HL-60/S4 (cell line): ENCODE results near the gene ZFP14.

ENCODE experiments used
- in situ Hi-C: fragments of 300-500 bp; cut with MboI; formaldehyde crosslinking; loops from 2 replicates; pipeline ENCODE4 v1.14.3; 2022; ENCODE audit warnings: low sequenced_read_pairs

Gene ZFP14

DNA sequence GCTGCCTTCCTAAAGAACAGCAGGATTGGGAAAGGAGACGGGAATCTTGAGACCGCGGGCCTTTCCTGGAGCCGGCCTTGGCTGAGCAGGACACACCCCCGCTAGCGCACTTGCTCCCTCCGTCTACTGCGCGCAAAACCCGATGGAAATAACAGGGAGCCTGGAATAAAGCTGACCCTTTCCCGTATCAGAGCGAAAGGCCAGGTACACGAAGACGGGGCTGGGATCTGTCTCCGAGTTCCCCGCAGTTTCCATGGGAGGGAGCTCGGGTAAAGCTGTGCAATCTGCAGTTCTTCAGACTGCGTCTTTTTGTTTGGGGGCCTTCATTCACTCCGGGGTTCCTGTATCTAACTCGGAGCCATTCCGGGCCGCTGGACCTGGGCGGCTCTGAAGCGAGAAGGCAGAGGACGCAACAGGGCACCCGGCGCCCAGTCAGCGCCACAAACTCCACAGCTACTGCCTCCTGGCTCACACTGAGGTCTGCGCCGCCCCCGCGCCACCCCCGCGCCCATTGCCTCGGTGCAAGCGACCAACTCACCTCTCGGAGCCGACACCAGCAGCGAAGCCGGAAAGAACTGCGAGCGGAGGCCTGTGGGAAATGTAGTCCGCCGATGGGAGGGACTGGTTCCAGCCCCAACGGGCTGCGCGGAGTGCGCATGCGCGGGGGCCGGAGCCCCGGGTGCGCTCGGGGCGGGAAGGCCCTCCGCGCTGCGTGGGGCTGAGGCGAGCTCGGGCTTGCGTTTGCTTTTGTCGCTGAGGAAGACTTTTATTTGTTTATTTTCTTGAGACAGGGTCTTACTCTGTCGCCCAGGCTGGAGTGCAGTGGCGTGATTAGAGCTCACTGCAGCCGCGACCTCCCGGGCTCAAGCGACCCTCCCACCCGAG lies at the start of gene ZFP14:
ZFP14 (minus strand) TSS at position 577 of the 885 bp plus-strand sequence. CDS start 11,309 bp downstream, outside the sequence.
- in situ Hi-C loops = no loop called here

DNA sequence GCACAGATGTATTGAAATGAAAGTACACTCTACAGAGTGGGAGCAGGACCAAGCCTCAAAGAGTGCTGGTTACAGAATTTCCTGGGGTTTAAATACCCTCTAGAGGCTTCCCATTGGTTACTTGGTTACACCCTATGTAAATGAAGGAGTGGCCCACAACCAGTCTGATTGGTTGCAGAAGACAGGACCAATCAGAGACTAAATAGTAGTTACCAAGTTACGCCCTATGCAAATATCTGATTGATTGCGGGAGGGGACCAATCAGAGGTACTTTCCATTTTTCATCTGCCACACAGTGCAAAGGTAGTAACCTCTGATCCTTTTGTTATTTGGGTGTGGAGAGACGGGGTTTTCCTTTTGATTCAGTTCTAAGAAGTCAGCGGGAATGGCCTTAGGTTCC lies 44.9 kb upstream of the ZFP14 start:
- in situ Hi-C loops = no loop called here

DNA sequence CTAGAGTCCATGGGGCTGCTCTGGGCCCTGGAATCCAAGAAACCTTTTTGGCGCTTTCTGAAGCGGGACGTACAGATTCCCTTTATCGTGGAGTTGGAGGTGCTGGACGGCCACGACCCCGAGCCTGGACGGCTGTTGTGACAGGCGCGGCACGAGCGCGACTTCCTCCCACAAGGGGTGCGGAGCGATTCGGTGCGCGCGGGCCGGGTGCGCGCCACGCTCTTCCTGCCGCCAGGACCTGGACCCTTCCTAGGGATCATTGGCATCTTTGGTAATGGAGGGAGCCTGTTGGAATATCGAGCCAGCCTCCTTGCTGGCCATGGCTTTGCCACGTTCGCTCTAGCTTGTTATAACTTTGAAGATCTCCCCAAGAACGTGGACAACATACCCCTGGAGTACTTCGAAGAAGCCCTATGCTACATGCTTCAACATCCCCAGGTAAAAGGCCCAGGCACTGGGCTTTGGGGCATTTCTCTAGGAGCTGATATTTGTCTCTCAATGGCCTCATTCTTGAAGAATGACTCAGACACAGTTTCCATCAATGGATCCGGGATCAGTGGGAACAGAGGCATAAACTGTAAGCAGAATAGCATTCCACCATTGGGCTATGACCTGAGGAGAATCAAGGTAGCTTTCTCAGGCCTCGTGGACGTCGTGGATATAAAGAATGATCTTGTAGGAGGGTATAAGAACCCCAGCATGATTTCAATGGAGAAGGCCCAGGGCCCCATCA lies 42.9 kb upstream of the ZFP14 start:
- in situ Hi-C loops = no loop called here

DNA sequence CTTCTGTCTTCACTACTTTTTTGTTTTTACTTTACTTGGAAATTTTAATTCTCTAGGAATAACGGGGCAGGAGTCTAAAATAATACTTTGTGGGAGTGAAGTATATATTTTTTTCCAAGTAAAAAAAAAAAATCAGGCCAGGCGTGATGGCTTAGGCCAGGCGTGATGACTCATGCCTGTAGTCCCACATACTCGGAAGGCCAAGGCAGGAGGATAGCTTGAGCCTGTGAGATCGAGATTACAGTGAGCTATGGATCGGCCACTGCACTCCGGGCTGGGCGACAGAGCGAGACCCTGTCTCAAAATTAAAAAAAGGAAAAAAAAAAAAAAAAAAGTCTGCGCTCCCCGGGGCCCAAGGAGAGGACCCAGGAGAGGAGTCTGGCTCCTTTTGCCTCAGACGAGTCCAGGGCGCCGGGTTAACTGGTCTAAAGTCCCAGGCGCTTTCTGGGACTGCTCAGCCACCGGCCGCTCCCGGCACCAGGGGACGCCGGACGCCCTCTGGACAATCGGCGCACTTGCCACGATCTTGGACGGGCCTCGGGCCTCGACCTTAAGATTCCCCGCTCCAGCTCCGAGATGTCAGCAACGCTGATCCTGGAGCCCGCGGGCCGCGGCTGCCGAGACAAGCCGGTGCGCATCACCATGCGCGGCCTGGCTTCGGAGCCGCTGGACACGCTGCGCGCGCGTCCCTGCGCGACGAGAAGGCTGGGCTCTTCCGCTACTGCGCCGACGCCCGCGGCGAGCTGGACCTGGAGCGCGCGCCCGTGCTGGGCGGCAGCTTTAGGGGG lies 42.2 kb upstream of the ZFP14 start:
- in situ Hi-C loops = no loop called here

DNA sequence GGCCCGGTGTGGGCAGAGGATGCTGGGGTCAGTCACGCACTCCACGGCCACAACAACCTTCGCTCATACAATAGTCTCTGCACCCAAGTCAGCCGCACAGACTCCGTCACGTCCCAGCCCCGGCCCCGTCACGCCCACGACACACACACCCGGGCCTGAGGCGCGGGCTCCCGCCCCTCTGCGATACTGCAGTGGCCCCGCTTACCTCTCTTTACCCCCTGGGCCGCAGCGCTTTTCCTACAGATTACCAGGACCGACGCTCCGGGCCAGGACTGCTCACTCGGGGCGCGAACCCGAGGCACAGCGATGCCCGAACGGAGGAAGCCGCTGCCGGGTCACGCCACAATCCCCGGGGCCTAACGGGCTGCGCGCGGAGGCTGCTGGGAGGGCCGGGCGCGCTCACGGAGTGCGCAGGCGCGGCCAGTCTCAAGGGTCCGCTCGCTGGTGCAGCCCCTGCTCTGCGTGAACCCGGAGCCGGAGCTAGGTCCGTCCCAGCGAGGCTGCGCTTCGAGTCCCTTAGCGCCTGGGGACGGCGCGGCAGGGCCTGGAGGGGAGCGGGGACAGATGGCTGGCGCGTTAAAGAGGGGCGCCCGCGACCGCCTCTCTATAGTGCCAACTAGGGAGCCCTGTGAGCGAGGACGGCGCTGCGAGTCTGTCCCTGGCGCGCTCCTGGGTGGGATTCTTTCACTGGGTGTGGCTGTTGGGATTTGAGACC lies 39.4 kb upstream of the ZFP14 start, which contains the start of gene ZFP82:
ZFP82 (minus strand) TSS at position 358 of the 715 bp plus-strand sequence. CDS start 8,855 bp downstream, outside the sequence.
- in situ Hi-C loops = no loop called here

DNA sequence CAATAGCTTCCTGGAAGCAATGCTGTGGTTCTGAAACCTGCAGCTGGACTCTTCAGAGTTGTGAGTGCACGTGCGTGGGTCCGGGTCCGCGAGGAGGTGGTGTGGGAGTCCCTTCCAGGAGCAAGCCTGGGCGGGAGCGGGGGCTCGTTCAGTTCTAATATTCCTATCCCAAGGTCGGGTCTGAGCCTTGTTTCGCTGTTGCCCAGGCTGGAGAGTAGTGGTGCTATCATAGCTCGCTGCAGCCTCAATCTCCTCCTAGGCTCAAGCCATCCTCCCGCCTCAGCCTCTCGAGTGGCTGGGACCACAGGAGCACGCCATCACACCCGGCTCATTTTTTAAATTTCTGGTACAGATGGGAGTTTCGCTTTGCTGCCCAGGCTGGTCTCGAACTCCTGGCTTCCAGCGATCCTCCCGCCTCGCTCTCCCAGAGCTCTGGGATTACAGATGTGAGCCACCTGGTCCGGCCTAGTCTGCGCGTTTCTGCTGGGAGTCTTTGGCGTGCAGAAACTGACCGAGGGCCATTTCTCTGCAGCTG lies 38.8 kb upstream of the ZFP14 start:
- in situ Hi-C loops = no loop called here

DNA sequence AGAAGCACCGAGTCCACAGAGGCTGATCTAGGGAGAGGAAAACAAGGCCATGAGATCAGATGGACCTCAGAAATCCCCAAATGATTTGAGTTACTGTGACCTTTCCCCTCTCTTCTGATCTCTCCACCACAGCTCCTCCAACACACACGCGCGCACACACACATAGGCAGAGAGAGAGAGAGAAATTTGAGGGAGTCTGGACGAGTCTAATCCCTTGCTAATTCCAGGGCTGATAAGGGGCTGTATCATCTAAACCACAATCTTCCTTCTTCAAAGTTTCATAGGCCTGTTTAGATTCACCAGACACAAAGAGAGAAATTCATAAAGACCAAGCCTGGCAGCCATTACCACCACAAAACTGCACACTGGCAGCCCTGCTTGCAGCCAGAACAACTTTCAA lies 30.8 kb upstream of the ZFP14 start:
- in situ Hi-C loops = no loop called here

DNA sequence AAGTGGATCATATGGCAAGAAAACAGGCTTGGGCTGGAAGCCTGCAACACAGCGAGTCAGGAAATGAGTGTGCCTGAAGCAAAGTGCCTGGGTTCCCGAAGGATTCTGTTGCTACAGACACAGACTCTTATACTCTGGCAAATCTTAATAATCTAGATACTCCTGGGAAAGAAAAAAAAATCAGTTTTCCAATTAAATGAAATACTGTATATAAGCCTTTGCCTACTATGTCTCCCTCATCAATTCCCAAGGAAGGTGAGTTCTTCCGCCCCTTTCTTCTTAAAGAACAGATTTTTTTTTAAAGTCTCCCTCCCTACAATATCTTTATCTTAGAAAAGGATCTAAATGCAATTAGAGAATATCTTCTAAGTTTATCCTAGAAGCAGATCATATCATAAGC lies 29.1 kb upstream of the ZFP14 start:
- in situ Hi-C loops = no loop called here

DNA sequence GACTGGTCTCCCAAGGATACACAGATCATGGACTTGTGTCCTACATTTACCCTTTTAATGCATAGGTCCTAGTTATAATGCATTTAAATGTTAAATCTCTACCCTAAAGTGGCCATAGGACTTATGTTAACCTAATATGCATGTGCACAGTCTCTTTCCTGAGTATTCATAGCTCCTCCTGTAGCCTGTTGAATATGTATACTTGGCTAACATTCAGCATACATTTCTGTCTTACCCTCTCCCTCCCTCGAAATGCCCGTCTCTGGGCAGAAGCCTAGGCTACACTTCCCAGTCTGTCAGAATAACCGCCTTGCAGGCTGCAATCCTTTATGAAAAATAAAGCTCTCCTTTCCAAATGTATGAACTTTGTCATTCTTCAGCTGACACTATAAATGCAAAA lies 25.5 kb upstream of the ZFP14 start:
- in situ Hi-C loops = no loop called here

DNA sequence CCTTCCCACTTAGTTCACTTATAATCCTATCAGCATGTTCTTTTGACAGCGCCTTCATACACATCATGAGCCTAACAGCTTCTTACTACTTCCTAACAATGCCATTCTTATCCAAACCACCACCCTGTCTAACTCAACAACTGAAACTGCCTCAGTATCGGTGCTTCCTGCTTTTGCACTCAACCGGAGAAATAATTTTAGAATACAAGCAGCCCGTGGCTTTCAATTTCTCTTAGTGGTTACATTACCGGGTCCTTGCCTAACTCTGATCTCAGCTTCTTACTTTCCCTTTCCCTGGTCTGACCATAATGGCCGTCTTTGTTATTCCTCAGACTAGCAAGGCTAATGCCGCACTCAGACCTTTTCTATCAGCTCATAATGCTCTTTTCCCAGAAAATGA lies 22.5 kb upstream of the ZFP14 start:
- in situ Hi-C loops = no loop called here

DNA sequence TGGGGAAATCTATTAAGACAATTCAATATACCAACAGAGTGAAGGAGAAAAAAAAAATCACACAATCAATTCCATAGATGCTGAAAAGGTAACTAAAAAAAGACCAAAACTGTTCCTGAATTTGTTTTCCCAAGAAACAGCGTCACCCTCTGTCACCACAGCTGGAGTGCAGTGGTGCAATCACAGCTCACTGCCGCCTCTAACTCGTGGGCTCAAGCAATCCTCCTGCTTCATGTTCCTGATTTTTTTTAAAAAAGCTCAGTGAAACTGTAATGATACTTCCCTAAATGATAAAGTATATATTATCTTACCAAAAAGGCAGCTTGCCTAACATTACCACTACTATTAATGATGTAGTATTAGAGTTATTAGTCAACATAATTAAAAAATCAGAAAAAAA lies 19.6 kb upstream of the ZFP14 start:
- in situ Hi-C loops = no loop called here

DNA sequence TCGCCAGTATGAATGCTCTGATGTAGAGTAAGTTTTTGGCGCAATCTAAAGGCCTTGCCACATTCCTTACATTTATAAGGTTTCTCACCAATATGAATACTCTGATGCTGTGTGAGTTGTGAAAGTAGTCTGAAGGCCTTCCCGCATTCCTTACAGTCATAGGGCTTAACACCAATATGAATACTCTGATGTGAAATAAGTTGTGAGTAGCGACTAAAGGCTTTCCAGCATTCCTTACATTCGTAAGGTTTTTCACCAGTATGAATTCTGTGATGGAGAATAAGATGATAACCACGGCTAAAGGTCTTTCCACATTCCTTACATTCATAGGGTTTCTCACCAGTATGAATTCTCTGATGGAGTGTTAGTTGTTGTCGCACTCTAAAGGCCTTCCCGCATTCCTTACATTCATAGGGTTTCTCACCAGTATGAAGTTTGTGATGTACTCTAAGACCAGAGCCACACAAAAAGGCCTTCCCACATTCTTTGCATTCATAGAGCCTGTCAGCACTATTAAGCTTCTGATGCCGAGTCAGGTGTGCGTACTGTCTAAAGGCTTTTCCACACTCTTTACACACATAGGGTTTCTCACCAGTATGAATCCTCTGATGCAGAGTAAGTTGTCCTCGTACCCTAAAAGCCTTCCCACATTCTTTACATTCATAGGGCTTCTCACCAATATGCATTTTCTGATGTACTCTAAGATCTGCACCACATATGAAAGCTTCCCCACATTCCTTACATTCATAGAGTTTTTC lies 14.1 kb upstream of the ZFP14 start:
- in situ Hi-C loops = no loop called here

DNA sequence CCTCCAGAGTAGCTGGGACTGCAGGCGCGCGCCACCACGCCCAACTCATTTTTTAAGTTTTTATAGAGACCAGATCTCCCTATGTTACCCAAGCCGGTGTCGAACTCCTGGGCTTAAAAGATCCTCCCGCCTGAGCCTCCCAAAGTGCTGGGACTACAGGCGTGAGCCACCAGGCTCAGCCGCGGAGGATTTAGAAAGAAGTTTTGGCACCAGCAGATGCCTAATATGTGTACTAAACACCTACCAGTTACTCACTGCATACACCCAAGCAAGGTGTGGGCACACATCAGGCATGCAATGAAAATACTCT lies 464 bp upstream of the ZFP14 start:
- in situ Hi-C loops = no loop called here

DNA sequence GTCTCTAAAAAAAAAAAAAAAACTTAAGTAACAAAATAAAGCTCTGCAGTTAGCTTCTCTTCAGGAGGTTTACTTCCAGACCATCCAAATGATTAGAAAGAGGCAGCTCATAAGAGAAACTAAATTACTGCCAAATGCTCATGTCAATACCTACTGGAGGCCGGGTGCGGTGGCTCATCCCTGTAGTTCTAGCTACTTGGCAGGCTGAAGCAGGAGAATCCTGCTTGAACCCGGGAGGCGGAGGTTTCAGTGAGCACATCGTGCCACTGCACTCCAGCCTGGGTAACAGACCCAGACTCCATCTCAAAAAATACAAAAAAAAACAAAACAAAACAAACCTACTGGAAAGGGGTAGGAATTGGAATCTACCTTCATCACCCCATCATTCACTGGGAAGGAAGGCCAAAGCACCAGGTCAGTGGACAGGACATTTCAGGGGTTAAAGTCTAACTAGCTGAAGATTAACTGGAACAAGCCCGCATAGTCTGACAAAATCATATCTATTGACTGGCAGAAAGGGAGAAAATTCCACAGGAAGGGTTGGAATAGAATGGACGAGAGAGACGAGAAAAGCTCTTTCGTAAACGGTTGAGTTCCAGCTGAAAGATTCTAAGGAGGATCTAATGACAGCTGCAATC lies 1.3 kb downstream of the ZFP14 start:
- in situ Hi-C loops = no loop called here

DNA sequence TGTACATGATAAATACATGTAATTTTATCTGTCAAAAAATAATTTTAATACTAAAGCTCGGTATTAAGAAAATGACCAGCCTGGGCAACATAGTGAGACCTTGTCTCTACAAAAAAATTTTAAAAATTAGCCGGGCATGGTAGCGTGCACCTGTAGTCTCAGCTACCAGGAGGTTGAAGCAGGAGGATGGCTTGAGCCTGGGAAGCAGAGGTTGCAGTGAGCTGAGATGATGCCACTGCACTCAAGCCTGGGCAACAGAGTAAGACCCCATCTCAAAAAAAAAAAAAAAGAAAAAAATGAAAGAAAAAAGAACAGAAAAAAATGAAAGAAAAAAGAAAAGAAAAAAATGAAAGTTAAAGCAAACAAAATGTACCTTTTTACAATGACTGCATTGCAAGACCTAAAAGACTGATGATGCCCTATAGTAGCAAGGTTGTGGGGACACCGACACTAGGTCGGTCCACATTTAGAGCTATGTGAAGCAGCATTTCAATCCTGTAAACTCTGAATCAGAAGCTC lies 5.3 kb downstream of the ZFP14 start:
- in situ Hi-C loops = no loop called here

DNA sequence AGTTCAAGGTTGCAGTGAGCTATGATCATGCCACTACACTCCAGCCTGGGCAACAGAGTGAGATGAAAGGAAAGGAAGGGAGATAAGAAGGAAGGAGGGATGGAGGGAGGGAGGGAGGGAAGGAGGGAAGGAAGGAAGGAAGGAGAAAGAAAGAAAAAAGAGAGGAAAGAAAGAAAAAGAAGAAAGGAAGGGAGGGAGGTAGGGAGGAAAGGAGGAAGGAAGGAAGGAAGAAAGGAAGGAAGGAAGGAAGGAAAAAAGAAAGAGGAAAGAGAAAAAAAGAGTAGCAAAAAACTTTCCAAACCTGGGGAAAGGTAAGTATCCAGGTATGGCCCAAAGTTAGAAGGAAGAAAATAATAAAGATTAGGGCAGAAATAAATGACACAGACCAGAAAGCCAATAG lies 7.1 kb downstream of the ZFP14 start:
- in situ Hi-C loops = no loop called here

DNA sequence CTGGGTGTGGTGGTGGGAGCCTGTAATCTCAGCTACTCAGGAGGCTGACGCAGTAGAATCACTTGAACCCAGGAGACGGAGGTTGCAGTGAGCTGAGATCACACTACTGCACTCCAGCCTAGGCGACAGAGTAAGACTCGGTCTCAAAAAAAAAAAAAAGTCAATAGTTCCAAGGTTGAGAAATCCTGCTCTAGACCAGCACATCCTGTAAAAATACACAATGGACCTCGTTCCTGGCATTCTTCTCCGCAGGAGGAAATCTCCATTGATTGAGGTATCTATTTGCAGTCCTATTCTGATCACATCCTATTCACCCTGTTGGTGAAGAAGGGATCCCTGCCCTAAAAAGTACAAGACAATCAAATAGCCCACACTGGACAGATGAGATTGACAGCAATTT lies 15.2 kb downstream of the ZFP14 start:
- in situ Hi-C loops = no loop called here

DNA sequence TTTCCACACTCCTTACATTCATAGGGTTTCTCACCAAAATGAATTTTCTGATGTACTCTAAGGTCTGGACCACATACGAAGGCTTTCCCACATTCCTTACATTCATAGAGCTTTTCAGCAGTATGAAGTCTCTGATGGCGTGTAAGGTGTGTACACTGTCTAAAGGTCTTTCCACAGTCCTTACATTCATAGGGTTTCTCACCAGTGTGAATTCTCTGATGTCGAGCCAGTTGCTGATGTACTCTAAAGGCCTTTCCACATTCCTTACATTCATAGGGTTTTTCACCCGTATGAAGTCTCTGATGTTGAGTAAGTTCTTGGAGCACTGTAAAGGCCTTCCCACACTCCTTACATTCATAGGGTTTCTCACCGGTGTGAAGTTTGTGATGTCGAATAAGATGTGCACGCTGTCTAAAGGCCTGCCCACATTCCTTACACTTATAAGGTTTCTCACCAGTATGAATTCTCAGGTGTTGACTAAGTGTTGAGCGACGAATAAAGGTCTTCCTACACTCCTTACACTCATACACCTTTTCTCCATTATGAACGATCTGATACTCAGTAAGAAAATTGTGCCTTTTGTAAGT lies 38.1 kb downstream of the ZFP14 start:
- in situ Hi-C loops = no loop called here
